HG03064 (cell line): ENCODE results near the gene PRR23B.

Source experiments
- ATAC-seq: cut with Tn5 transposase; IDR thresholded peaks from one replicate; pipeline ENCODE4 v1.9.1; 2021; ENCODE audit warnings: low read depth; ENCODE audit not compliant: unreplicated experiment

The PRR23B gene

DNA sequence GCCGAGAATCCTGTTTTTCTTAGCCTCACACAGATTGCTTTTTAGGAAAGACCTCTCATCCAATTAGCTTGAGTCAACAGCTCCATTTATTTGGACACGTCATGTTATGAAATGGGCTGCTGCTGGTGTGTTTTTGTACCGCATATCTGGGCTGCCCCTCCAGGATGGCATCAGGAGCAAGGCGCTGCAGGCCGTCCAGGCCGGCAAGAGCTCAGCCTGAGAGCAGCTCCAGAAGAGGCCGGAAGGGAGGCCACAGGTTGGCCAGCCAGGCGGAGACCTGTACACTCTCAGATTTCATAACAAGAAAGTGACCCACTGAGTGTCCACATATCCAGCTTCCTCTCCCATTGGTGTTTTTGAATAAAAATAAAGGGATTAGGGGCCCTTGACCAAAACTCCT lies 45.4 kb downstream of the PRR23B start:
- ATAC-seq = no peak

DNA sequence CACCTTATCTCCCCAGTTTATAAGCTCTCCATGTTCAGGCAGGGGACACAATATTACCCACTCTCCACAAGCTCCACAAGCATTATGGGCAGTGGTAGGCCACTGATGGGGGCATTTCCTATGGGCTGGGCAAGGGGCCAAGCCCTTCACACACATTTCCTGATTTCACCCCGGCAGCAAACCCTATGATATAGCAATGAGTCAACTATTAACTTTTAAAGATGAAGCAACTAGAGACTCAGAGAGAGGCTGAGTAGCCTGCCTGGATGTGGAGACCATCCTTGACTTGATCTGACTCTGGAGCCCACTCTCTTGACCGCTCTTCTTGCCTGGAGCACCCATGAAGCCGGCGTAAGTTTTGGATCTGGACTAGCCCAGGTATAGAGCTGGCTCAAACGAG lies 46.3 kb downstream of the PRR23B start:
- ATAC-seq = no peak

DNA sequence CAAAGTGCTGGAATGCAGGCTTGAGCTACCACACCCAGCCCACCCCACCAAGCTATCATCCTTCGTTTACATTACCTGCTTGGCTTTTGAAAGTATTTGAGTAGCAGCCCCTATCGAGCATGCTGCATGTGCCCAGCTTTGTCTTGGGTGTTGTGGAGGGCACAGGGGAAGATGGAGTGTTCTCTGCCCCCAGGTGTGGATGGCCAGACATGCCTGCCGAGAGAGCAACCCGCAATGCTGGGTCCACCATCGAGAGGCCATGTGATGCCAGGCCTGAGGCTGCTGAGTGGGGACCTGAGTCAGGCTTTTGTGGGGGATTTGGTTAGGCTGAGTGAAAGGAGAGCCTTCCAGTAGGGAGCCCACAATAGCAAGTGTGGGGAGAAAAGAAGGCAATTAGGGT lies 47.8 kb downstream of the PRR23B start:
- ATAC-seq = no peak

DNA sequence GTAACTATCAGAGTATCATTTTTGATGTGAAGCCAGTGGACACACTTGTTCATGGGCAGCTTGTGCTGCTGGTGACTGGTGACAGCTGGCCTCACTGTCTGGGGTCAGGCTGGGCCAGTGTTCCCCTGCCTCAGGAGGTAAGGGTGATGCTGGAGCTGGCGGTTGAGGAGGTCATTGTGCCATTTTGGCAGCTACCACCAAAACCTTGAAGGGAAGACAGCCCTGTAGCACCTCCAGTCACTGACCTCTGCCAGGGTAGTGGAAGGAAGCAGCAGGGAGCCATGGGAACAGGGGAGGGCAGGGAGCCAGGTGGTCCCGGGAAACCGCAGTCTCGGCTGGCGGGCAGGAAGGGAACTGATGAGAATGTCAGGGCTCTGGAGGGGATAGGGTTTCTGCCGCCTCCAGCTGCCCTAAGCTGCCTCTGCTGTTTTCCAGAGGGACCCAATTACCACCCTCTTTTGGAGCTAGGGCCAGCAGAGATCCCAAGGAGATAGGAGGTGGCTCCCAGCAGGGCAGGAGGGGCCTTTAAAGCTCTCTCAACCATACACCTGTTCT lies 48.9 kb downstream of the PRR23B start:
- ATAC-seq = no peak
